DMS53 treated with DMSO at 0.1 percent for 48 hours (cell line): ENCODE results near the gene VAV1.

Experiments
- DNase-seq: peaks from one replicate; lab custom pipeline; 2025; ENCODE audit not compliant: unreplicated experiment; lab: John Stamatoyannopoulos, UW

VAV1 gene, protein sequence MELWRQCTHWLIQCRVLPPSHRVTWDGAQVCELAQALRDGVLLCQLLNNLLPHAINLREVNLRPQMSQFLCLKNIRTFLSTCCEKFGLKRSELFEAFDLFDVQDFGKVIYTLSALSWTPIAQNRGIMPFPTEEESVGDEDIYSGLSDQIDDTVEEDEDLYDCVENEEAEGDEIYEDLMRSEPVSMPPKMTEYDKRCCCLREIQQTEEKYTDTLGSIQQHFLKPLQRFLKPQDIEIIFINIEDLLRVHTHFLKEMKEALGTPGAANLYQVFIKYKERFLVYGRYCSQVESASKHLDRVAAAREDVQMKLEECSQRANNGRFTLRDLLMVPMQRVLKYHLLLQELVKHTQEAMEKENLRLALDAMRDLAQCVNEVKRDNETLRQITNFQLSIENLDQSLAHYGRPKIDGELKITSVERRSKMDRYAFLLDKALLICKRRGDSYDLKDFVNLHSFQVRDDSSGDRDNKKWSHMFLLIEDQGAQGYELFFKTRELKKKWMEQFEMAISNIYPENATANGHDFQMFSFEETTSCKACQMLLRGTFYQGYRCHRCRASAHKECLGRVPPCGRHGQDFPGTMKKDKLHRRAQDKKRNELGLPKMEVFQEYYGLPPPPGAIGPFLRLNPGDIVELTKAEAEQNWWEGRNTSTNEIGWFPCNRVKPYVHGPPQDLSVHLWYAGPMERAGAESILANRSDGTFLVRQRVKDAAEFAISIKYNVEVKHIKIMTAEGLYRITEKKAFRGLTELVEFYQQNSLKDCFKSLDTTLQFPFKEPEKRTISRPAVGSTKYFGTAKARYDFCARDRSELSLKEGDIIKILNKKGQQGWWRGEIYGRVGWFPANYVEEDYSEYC

DNA sequence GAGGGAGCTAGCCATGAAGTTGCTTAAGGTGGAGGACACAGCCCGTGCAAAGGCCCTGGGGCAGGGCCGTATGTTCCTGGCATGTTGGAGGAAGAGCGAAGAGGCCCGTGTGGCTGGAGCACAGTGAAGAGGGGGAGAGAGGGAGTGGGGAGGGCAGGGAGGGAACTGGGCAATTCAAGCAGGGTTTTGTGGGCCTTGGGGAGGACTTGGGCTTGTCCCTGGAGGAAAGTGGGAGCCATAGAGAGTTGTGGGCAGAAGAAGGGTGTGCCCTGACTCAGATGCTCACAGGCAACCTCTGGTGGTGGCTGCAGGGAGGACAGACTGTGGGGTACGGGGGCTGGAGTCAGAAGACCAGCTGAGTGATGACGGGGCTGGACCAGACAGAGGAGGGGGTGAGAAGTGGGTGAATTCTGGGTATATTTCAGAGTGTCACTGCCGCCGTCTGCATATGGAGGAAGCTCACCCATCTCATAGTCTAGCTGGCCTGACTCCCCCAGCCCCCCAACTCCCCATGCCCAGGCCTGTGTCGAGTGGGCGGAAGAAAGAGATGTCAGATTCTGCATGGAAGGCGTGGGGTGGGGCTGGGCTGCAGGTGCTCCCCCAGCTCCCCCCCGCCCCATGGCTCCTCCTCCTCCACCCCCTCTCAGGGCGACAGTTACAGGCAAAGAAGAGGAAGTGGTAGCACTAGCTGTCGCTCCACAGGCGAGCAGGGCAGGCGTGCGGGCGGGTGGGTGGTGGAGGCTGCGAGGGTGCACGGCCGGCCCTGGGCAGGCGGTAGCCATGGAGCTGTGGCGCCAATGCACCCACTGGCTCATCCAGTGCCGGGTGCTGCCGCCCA lies at the start of gene VAV1:
Gene VAV1, plus strand, starts transcription at position 681 of the 838 bp plus-strand sequence. Its CDS starts 100 bp downstream, at position 781.
- no peak for DNase-seq

DNA sequence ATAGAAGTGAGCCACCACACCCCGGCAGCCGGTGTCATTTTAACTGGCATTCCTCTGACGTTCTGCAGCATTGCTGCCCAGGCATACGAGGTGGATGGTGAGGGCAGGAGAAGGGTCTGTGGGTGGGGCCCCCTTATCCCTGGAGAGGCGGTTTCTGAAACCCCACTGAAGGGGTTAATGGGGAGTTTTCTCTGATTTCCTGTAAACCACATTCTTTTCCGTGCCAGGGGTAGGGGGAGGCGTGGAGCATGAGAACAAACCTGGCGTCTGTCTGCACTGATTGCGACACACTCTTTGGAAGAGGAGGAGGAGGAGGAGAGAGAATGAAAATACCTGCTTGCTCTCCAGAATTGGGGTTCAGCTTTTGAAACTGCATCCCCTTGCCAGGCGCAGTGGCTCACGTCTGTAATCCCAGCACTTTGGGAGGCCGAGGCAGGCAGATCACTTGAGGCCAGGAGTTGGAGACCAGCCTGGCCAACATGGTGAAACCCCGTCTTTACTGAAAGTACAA lies 49.3 kb upstream of the VAV1 start:
- no peak for DNase-seq

DNA sequence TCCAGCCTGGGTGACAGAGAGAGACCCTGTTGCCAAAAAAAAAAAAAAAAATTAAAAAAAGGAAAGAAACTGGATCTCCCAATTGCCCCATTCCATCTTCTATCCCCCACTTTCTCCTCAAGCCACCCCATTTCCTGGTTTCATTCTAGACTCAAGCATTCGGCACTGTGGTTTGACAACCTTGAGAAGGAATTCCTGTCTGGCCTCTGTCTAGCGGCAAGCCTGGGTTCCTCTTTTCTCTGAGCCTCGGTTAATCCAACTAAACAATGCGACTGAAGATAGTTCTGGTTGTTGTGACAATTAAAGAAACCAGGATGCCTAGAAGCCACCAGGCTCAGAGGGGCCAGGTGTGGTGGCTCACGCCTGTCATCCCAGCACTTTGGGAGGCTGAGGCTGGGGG lies 48.8 kb upstream of the VAV1 start:
- DNase-seq, result no peak

DNA sequence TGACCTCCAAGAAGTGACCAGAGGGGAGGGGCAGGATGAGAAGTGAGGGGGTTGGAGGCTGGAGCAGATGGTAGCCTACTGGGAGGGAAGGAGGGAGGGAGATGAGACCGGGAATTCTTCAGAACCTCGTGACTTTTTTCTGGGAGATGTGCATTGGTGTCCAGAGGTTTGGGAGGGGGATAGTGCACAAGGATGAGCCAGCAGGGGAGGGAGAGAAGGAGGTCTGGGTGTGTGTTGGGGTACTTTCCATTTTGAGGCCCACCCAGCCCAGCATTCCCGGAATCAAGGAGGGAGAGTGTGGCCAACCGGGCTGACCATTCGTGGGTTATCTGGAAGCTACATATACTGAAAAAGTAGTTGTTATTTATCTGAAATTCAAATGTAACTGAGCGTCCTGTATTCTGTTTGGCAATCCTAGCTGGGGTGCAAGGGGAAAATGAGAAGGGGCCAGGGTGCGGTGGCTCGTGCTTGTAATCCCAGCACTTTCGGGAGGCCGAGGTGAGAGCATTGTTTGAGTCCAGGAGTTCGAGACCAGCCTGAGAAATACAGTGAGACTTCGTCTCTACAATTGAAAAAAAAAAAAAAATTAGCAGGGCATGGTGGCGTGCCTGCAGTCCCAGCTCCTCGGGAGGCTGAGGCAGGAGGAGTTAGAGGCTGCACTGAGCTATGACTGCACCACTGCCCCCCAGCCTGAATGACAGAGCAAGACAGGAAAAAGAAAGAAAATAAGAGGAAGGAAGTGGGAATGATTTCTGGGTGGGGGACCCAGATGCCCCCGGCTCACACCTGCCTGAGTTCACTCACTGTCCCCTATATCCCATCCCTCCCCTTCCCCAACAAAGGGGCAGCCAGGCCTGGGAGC lies 47.6 kb upstream of the VAV1 start:
- DNase-seq, result no peak

DNA sequence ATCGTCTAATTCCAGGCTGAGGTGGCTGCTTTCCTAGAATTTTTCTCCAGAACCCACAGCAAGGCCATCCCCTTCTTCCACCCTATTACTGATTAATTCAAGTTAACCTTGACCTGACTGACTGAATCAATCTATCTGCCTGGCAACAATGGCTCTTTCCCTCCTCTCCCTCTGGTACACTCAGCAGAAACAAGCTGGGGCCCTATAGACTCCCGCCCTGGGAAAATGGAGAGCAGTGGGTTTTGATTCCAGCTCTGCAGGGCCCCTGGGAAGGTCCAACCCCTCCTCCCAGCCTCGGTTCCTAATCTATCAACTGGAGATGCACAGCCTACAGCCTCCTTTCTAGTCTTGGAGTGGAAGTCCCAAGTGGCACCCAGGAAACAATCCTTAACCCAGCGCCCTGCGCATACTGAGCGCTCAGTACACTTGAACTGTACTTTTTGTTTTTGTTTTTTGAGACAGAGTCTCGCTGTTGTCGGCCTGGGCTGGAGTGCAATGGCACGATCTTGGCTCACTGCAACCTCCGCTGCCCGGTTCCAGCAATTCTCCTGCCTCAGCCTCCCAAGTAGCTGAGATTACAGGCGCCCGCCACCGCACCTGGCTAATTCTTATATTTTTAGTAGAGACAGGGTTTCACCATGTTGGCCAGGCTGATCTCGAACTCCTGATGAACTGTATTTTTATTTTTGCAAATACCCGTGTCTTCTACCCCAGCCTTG lies 46.8 kb upstream of the VAV1 start:
- DNase-seq, result no peak

DNA sequence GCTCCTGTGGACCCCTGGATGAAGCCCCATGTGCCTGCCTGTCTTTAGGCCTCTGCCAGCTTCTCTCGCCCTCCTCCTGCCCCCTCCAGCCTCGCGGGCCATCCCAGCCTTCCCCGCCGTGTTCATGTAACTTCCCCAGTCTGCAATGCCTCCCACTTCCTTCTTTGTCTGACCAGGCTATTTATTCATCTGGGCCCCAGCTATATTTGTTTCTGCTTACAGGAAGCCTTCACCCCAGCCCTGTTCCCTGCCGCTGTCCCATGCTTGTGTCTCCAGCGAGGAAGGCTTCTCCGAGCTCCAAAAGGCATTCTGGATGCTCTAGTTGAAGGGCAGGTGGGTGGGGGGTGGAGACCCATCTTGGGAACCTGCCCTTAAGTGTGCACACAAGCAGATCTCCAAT lies 44.2 kb upstream of the VAV1 start:
- DNase-seq, result no peak

DNA sequence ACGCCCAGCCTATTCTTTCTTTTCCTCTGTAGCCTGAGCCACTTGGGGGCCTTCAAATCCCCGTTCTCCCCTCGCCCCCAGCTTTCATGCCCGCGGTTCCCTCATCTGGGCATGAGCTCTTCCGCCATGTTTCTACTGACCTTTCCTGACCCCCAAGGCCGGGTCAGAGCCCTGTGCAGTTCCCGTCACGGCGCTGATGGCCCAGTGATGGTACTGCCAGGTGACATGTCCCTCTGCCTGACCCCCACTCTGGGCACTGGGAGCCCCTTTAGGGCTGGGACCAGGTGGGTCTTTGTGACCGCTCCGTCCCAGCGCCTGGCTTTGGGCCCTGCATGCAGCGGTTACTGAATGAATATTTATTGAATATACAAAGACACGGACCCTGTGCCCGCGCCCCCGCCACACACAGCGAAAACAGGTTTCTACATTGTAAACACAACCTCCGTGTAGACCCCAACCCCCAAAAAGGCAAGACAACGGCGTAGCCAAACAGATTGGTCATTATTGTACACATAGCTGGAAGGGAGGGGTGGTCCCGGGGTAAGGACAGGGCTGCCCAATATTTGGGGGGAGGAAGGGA lies 42.8 kb upstream of the VAV1 start:
- no peak for DNase-seq

DNA sequence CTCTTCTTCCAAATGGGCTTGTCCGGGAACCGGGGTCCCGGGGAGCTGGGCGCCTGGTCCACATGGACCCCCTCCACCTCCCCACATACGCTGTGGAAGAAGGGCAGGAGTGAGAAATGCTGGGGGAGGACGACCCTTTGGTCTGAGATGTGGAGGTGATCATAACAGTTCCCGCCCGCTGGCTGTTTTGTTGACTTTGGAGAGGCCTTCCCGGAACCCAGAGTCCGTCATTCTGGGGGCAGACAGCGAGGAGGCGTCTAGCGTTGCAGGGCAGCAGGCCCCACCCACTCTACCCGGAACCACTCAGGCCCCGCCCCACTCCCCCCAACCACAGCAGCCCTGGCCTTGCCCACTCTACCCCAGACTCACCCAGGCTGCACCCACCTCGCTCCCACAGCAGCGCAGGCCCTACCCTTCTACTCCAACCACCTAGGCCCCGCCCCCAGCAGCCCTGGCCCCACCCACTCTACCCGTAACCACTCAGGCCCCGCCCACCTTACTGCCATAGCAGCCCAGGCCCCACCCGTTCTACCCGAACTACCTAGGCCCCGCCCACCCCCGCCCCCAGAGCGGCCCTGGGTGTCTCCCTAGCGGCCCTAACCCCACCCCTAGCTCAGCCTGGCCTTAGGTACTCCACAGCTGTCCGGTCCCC lies 42.2 kb upstream of the VAV1 start:
- no peak for DNase-seq

DNA sequence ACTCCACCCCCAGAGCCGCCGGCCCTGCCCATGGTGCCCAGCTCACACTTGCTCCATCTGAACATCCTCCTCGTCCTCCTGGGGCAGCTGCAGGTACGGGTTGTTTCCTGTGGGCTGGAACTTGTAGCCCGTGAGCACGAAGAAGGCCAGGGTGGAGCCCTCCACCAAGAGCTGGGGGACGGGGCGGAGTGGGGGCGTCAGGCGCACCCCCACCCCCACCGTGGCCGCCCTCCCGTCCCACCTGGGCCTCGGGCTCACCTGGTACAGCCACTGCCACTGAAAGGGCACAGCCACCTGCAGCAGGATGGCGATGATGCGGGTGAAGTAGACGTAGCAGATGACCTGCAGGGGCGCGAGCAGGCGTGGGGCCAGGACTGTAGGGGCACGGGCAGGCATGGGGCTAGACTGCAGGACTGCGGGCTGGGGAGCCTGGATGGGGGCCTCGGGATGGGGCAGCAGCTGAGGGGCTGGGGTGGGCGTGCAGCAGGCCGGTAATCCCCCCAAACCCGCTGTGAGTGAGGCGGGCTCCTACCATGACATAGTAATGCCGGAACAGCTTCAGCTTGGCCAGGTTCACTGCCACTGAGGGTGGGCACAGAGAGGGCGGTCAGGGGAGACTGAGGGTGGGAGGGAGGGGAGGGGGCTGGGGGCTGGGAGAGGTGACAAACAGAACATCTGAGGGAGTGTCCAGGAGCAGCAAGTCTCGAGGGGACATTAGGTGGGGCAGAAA lies 41.4 kb upstream of the VAV1 start:
- no peak for DNase-seq

DNA sequence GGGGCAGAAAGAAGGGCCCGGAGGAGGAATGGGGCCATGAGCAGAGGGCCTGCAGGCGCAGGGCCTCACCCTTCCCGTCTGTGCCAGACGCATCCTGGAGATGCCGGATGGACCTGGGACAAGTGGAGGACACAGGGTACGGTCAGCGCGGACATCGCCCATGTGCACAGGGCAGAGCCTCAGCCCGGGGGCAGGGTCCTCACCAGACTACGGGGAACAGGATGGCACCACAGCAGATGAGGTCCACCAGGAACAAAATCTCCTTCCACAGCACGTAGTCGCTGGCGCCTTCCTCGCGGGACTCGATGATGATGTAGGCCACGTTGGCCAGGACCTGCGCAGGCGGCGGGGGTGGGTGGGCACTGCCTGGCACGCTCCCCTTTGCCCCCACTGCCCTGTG lies 40.7 kb upstream of the VAV1 start:
- DNase-seq, result no peak

DNA sequence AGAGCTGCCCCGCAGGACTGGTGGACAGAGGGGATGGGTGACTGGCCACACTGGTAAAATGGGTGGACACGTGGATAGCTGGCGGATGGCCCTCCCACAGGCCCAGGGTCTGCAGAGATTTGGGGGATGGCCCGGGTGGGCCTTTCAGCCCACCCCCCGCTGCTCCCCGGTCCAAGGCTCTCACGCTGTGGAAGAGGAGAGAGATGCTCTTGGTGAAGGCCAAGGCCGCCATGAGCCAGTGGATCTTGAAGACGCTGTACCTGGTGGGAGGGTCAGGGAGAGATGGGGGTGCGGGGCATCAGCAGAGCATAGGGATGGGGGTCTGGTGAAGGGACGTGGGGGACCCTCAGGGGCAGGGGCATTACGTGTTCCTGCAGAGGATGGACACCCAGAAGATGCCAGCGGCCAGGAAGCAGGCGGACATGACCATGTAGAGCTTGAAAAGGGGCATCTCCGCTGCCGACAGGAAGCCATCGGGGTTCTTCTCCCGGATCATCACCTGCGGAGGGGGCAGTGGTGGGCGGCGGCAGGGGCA lies 39.6 kb upstream of the VAV1 start:
- no peak for DNase-seq

DNA sequence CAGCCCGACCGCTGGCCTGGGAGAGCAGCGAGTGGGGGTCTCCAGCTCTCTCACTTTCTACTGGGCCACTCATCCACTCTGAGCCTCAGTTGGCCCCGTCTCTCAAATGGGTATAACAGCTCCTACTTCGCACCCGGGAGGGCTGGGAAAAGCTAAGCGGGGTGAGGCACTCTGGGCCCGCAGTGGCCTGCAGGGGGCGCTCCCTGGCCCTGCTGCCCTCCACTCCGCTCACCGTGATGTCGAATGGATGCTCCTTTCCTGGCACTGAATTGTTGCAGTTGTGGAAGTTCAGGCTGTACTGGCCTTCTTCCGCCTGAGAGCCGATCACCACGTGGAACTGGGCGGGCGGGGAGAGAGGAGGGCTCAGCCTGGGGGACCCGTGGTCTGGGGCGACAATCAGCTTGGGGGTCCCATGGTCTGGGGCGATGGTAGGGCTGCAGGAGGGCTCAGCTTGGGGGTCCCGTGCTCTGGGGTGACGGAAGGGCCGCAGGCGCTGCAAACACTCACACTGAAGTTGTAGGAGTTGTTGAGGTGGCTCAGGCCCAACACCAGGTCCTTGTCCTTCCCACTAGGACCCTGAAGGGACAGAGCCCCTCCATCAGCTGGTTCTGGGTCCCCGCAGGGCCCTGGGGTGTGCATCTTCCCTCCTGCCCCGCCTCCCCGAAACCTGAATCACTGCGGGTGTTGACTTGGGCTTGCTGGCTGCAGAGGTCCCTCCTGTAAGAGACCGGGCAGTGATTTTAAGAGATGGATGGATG lies 39.0 kb upstream of the VAV1 start:
- DNase-seq, result no peak

DNA sequence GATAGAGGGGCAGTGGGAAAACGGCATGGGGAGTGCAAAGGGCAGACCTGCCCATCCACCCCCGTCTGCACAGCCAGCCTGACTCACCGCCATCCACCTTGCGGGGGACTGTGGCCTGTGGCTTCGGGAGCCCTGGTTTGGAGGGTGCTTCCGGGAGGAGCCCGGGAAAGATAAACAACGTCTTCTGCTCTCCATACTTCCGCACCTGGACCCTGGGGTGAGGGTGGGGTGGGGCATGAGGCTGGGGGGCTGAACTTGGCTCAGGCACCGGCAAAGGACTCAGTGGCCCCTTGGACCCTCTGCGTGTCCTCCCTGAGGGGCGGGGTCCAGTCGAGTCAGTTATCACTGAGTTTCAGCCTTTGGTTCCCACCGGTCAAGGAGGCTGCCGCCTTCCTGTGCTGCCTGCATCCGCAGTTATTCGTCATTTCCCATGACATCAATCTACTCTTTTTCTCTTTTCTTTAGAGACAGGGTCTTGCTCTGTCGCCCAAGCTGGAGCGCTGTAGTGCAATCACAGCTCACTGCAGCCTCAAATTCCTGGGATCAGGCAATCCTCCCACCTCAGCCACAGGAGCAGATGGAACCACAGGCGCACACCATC lies 38.3 kb upstream of the VAV1 start:
- DNase-seq, result no peak

DNA sequence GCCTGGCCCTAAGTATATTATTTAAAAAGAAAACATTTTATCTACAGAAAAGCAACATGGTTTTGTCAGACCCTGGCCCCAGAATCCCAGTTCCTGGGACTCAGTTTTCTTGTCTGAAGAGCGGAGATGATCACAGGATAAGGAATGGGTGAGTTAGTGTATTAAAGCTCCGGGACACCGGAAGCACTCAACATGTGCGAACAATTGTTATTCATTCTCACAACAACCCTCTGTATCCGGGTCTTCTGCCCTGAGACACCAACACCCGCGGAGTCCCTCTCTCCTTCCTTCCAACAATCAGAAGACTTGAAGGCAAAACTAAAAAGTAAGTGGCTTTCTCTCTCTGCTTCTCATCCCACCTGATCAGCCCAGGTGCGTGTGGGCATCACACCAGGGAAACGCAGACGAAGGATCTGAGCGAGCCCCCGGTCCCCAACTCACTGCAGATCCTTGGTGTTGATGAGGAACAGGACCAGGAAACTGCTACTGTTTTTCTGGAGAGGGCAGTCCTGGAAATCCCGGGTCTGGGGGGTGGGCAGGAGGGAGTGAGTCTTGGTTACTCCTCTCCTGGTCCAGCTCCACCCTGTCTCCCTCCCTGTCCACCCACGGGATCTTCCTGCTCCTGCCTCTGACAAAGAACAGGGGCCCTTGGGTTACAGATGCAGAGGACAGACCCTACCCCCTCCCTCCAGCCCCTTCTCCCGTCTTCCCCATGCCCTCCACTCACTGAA lies 37.2 kb upstream of the VAV1 start:
- DNase-seq, result no peak

DNA sequence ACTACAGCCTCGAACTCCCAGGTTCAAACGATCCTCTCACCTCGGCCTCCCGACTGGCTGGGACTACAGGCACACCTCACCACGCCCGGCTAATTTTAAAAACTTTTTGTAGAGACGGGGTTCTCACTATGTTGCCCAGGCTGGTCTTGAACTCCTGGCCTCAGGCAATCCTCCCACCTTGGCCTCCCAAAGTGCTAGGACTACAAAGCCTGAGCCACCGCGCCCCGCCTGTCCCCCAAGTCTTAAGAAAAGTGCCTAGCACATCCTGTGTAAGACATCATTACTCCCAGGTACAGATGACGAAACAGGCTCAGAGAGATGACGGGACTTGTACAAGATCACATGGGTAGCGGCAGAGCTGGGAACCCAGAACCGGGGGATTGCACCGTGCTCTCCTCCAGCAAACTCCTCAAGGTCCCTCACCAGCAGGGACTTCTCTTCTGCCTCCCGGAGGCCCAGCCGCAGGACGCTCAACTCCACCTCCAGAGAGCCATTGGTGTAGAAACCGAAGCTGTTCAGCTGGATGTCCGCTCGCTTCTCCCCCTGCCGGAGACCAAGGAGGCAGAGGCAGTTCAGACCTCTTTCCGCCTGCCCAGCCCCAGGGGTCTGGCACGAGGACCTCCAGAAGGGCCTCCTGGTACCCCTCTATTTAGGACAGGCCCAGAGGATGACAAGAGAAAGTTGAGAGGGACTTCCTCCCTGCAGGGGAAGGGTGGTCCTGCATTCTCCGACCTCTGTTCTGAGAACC lies 36.2 kb upstream of the VAV1 start:
- DNase-seq, result no peak
